ENCODE results near the gene E2F6. TPM values are rescaled to one million over a fixed set of nuclear protein-coding genes. Genes with fewer than 3 reads are reported as not detected.

Gene E2F6
- polyA plus RNA-seq, 1 experiment: 17.9 TPM

DNA sequence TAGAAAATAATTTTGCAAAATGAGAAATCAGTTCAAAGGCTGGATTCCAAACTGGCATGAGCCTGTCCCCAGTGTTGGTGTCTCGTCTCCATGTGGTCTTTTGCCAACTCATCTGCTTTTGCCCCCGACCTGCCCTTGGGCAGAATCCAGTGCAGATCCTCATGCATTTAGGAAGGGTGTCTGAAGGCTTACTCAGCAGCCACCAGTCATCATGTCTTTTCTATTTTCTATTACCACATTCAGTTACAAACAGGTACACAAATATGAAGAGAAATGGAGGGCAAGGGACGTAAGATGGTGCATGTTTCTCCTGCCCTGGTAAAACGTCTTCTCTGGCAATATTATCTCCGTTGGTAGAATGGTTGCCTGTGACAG lies 43.5 kb downstream of the E2F6 start:
- CTCF ChIA-PET: interaction anchor here (0.6 to 1.6 kb wide), 2 partner anchors 9 to 289 kb away, joined by 3 to 4 read pairs; a partner anchor contains a TSS

DNA sequence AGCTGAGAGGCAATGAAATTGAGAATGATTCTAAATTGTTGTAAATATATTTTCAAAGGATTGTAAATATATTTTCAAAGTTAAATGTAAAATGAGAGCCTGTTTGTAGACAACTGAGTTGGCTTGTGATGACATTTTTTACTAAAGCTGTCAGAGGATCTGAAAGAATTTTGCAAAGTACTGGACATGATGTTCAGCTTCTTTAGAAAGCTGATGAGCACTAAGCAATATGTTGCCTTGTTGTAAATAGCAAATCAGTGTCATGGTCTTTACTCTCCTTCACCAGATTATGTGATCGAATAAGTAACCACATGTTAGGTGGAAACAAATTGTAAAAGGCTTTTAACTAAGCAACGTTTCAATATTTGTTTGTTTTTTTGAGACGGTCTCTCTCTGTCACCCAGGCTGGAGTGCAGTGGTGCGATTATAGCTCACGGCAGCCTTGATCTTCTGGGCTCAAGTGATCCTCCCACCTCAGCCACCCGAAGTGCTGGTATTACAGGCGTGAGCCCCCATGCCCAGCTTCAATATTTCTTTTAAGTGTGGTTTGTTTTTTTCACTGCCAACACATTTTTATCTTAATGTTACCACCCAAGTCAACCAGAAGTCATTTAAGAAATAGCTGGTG lies 44.0 kb downstream of the E2F6 start:
- TF ChIP-seq, protein P1, sequence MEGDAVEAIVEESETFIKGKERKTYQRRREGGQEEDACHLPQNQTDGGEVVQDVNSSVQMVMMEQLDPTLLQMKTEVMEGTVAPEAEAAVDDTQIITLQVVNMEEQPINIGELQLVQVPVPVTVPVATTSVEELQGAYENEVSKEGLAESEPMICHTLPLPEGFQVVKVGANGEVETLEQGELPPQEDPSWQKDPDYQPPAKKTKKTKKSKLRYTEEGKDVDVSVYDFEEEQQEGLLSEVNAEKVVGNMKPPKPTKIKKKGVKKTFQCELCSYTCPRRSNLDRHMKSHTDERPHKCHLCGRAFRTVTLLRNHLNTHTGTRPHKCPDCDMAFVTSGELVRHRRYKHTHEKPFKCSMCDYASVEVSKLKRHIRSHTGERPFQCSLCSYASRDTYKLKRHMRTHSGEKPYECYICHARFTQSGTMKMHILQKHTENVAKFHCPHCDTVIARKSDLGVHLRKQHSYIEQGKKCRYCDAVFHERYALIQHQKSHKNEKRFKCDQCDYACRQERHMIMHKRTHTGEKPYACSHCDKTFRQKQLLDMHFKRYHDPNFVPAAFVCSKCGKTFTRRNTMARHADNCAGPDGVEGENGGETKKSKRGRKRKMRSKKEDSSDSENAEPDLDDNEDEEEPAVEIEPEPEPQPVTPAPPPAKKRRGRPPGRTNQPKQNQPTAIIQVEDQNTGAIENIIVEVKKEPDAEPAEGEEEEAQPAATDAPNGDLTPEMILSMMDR (IDR thresholded peaks at IDR 0.05; ENCODE audit: low read depth, low read length): no peak
- Histone ChIP-seq H3K9me3 (ENCODE audit: control insufficient read depth, insufficient read depth, low read length) (peaks cover 3% of the 10 kb centered on the region; the same call in 1 of the 2 replicates), H3K27me3 (ENCODE audit: control insufficient read depth, insufficient read depth, low read length) (no peaks in the 10 kb centered on the region), H3K27ac (ENCODE audit: low read depth, low read length) (no peak overlapping the region), H3K4me3 (ENCODE audit: low read depth, low read length) (no peak overlapping the region)
- DNase-seq (ENCODE audit: low read depth, low spot score): no peak
- ChIA-PET CTCF (interaction anchor here (0.6 to 1.6 kb wide), 2 partner anchors 9 to 289 kb away, joined by 3 to 4 read pairs; a partner anchor contains a TSS), POLR2A (no interaction called here)

More for the DNA sequence above, 43.5 kb downstream of the E2F6 start:
- no peak overlapping the region for H3K27ac ChIP-seq (ENCODE audit: low read depth, low read length)
- no peak for DNase-seq (ENCODE audit: low read depth, low spot score)
- POLR2A ChIA-PET: no interaction called here
- TF ChIP-seq, protein P1 (IDR thresholded peaks at IDR 0.05; ENCODE audit: low read depth, low read length): no peak
- H3K27me3 ChIP-seq (ENCODE audit: control insufficient read depth, insufficient read depth, low read length): no peaks in the 10 kb centered on the region
- H3K9me3 ChIP-seq (ENCODE audit: control insufficient read depth, insufficient read depth, low read length): peaks cover under 1% of the 10 kb centered on the region; the same call in 1 of the 2 replicates
- H3K4me3 ChIP-seq (ENCODE audit: low read depth, low read length): no peak overlapping the region

DNA sequence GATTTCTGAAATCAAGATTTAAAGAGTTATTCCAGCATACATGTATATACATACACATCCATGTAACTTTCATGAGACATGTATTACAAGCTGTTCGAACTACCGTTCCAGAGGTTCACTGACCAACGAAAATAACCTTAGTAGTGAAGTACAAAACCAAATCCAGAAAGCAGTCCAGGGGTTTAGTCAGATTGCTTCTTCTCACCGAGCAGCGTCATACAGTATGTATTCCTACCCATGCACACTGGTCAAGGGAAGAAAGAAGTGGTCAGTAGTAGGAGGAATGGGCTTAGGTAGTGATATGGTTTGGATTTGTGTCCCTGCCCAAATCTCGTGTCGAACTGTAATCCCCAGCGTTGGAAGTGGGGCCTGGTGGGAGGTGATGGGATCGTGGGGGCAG lies 45.3 kb downstream of the E2F6 start:
- POLR2A ChIA-PET: no interaction called here

DNA sequence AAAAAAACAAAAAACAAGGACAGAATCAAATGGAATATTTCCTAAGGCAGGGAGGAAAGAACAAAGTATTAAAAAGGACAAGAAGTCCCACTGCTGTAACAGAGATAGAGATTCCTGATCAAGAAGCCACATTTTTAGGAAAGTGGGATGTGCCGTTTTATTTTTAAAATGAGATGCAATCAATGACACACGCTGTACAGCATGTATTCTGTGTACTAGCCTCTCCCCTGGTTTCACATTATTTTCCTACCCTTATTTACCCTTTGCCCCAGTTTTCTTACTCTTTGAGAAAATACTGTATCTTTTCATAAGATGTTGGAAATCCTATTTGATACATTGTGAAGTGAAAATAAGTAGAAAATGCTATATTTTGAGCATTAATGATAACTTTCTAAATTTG lies 45.8 kb downstream of the E2F6 start:
- H3K27me3 ChIP-seq (ENCODE audit: control insufficient read depth, insufficient read depth, low read length): no peaks in the 10 kb centered on the region
- ChIA-PET CTCF (no interaction called here), POLR2A (interaction anchor here (0.6 kb wide), 1 partner anchor 516 kb away, joined by 3 read pairs; no protein-coding TSS in a partner anchor)
- no peak for DNase-seq (ENCODE audit: low read depth, low spot score)
- peaks cover 3% of the 10 kb centered on the region for H3K9me3 ChIP-seq (ENCODE audit: control insufficient read depth, insufficient read depth, low read length)
- H3K4me3 ChIP-seq (ENCODE audit: low read depth, low read length): no peak overlapping the region
- TF ChIP-seq, protein P1 (IDR thresholded peaks at IDR 0.05; ENCODE audit: low read depth, low read length): no peak
- no peak overlapping the region for H3K27ac ChIP-seq (ENCODE audit: low read depth, low read length)

More for the DNA sequence above, 45.3 kb downstream of the E2F6 start:
- peaks cover 3% of the 10 kb centered on the region for H3K9me3 ChIP-seq (ENCODE audit: control insufficient read depth, insufficient read depth, low read length)
- no peak for DNase-seq (ENCODE audit: low read depth, low spot score)
- TF ChIP-seq, protein P1 (IDR thresholded peaks at IDR 0.05; ENCODE audit: low read depth, low read length): no peak
- CTCF ChIA-PET: no interaction called here
- H3K4me3 ChIP-seq (ENCODE audit: low read depth, low read length): no peak overlapping the region
- H3K27ac ChIP-seq (ENCODE audit: low read depth, low read length): no peak overlapping the region
- no peaks in the 10 kb centered on the region for H3K27me3 ChIP-seq (ENCODE audit: control insufficient read depth, insufficient read depth, low read length)

DNA sequence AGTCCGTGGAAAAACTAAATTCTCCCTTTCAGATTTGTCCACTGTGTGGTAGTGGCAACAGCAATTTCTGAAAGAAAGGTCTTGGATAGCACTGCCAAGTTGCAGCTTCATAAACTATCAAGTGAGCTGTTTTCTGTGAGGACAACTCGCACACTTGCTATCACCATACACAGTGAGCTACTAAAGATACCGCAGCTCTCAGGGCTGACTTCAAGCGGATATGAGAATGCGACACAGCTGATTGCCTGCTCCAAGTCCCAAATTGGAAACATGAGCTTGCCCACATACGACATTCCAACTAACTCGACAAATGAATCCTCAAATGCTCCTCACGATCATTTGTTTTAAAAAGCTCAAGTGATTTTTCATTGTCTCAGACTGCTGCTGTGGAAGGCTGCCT lies 46.2 kb downstream of the E2F6 start:
- peaks cover 3% of the 10 kb centered on the region for H3K9me3 ChIP-seq (ENCODE audit: control insufficient read depth, insufficient read depth, low read length)
- no peak for DNase-seq (ENCODE audit: low read depth, low spot score)
- no peak overlapping the region for H3K4me3 ChIP-seq (ENCODE audit: low read depth, low read length)
- H3K27ac ChIP-seq (ENCODE audit: low read depth, low read length): no peak overlapping the region
- POLR2A ChIA-PET: interaction anchor here (0.6 kb wide), 1 partner anchor 516 kb away, joined by 3 read pairs; no protein-coding TSS in a partner anchor
- CTCF ChIA-PET: interaction anchor here (0.5 to 0.7 kb wide), 2 partner anchors 60 to 156 kb away, joined by 3 to 6 read pairs; no protein-coding TSS in a partner anchor
- TF ChIP-seq, protein P1 (IDR thresholded peaks at IDR 0.05; ENCODE audit: low read depth, low read length): no peak
- H3K27me3 ChIP-seq (ENCODE audit: control insufficient read depth, insufficient read depth, low read length): no peaks in the 10 kb centered on the region

Measured in AG04450 (cell line).